Kidney epithelial cell (primary cell): Measurements from ENCODE around the gene NPAS2. TPM values are rescaled to one million over a fixed set of nuclear protein-coding genes. Genes with fewer than 3 reads are reported as not detected.

Source experiments
- DNase-seq: peaks from one replicate; pipeline ENCODE4 v3.0.0-alpha.2; 2010; ENCODE audit warnings: low read depth
- H3K27me3 ChIP-seq: 2 replicates; pipeline ENCODE4 v1.6.0; 2011; ENCODE audit warnings: low read length; ENCODE audit not compliant: control insufficient read depth, insufficient read depth
- H3K36me3 ChIP-seq: 2 replicates; pipeline ENCODE4 v1.5.1; 2011; ENCODE audit warnings: low read length; ENCODE audit not compliant: control insufficient read depth, insufficient read depth
- H3K4me3 ChIP-seq: 2 replicates; pipeline ENCODE4 v1.5.1; 2011; ENCODE audit warnings: low read depth, mild to moderate bottlenecking, control low read depth, low read length
- total RNA-seq: library from RNA; depleted of rRNA; stranded (reverse); fragments of >200 nt; gene quantifications from 2 replicates; pipeline ENCODE4 v1.2.3, GENCODE V29; 2015
- TF ChIP-seq, protein P1 (sequence below): IDR thresholded peaks from 2 replicates; pipeline ENCODE4 v1.5.1; 2011; ENCODE audit warnings: mild to moderate bottlenecking, moderate library complexity, low read length, control low read depth, inconsistent platforms; ENCODE audit not compliant: insufficient read depth, poor library complexity, severe bottlenecking

The NPAS2 gene
- total RNA-seq, 1 donor from 2014 or later, result 11.2 TPM

DNA sequence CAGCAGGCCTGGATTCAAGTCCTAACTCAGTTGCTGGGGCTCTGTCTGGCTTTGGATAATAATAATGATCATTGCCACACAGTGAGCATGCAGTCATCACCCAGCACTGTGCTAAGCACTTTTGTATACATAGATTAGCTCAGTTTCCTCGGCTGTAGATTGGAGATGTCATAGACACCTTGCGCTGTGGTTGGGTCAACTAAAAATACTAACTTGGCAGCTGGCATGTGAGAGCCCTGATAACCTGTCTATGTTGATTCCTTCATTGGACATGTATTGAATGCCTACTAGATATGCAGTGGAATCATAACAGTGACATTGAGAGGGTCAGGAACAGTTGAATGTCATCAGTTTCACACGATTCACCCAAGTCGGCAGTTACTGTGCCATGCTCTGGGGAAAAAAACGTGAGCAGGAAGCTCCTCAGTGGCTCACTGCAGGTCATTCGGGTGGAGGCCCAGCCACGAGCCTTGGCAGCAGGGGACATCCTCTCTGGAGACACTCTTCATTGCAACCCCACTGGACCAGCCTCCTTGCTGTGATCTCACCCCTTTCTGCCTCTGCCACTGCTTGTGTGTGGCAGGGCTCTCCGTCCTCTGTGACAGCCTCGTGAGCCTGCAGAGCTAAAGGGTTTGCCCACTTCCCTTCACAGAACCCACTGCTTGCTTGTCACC, 85.3 kb downstream of the NPAS2 start:
- TF ChIP-seq, protein P1, sequence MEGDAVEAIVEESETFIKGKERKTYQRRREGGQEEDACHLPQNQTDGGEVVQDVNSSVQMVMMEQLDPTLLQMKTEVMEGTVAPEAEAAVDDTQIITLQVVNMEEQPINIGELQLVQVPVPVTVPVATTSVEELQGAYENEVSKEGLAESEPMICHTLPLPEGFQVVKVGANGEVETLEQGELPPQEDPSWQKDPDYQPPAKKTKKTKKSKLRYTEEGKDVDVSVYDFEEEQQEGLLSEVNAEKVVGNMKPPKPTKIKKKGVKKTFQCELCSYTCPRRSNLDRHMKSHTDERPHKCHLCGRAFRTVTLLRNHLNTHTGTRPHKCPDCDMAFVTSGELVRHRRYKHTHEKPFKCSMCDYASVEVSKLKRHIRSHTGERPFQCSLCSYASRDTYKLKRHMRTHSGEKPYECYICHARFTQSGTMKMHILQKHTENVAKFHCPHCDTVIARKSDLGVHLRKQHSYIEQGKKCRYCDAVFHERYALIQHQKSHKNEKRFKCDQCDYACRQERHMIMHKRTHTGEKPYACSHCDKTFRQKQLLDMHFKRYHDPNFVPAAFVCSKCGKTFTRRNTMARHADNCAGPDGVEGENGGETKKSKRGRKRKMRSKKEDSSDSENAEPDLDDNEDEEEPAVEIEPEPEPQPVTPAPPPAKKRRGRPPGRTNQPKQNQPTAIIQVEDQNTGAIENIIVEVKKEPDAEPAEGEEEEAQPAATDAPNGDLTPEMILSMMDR, result no peak
- Histone ChIP-seq H3K36me3 (no peaks in the 10 kb centered on the region), H3K27me3 (no peaks in the 10 kb centered on the region), H3K4me3 (no peak overlapping the region)
- no peak for DNase-seq

GRCh38 chr2:100906131-100906530, 86.2 kb downstream of the NPAS2 start:
- H3K4me3 ChIP-seq, result no peak overlapping the region
- no peaks in the 10 kb centered on the region for H3K36me3 ChIP-seq
- TF ChIP-seq, protein P1, result no peak
- no peak for DNase-seq
- no peaks in the 10 kb centered on the region for H3K27me3 ChIP-seq

DNA sequence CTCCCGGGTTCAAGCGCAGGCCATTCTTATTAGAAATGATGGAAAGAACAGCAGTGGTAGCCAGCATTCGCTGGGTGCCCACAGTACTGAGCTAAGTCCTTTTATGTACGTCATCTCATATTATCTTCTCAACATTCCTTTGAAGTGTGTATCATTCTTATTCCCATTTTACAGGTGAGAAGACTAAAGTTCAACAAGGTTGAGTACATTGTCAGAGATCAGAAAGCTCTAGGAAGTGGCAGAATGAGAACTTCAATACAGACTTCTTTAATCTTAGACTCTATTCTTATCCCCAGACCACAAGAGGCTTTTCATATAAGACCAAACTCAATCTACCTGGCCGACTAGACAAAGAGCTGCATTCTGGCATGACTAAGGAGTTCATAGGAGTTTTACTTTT, 86.7 kb downstream of the NPAS2 start:
- H3K36me3 ChIP-seq, result no peaks in the 10 kb centered on the region
- TF ChIP-seq, protein P1, result no peak
- DNase-seq, result no peak
- H3K4me3 ChIP-seq, result no peak overlapping the region
- H3K27me3 ChIP-seq, result no peaks in the 10 kb centered on the region

DNA sequence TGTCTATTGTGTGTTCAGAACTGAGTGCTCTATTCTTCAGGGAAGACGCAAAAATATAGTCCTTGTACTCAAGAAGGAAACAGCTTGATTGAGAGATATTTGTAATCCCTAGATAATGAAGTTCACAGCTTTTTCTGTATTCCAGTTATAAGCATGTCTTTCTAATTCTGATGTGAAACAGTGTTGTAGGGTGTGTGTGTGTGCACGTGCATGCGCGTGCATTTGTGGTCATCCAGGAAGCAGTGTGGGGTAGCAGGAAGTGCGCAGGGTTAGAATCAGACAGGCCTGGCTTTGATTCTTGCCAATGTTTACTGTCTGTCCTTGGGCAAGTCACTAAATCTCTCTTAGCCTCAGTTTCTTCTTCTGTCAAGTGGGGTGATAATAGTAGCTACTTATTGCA, 87.9 kb downstream of the NPAS2 start:
- Histone ChIP-seq H3K4me3 (no peak overlapping the region), H3K36me3 (no peaks in the 10 kb centered on the region), H3K27me3 (no peaks in the 10 kb centered on the region)
- no peak for DNase-seq
- TF ChIP-seq, protein P1, result no peak

DNA sequence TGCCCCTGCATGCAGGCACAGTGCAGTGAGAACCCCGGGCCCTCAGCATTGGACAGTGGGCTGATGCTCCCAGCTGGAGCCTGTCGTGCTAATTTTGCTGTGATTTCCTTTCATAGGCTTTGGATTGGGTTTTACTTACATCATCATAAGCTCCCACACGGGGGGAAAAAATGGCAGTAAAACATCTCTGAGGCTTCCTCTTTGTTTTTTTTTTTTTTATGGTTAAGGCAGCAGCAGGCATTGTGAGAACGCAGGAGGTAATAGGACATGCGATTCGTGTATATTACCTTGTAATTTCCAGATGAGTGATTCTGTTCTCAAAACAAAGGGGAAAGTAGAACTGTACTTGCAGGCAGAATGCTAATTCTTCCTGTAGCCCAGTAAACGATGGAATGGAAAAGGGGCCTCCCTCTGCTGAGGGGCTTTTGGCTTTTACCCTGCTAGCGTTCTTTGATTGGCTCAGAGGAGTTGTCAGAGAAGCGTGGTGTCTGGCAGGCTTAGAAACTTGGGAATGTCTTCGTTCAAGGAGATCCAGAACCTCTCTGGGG, 89.7 kb downstream of the NPAS2 start:
- TF ChIP-seq, protein P1, result no peak
- no peak overlapping the region for H3K4me3 ChIP-seq
- no peaks in the 10 kb centered on the region for H3K27me3 ChIP-seq
- no peaks in the 10 kb centered on the region for H3K36me3 ChIP-seq
- no peak for DNase-seq

DNA sequence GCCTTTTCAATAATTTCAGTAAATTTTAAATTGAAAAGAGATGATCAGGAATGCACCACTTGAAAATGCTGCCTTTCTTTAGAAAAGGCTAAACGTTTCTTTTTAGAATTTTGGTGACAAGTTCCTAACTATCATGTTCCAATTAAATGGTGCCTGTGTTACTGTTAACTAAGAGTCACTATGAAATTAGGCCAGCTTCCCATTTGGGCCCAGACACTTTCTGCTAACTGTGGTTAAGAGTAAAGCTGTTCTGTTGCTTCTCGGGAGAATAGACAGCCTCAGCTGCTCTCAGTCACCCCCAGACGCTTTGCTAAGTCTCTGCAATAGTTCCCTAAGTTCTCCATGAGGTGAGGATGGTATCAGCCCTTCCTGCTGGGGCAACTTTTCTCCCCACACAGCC, 90.2 kb downstream of the NPAS2 start:
- H3K36me3 ChIP-seq, result no peaks in the 10 kb centered on the region
- TF ChIP-seq, protein P1, result no peak
- DNase-seq, result no peak

More for the DNA sequence above, 90.2 kb downstream of the NPAS2 start:
- Histone ChIP-seq H3K27me3 (no peaks in the 10 kb centered on the region), H3K4me3 (no peak overlapping the region)
